ENCODE data around the gene RABEP1.

RABEP1 gene

DNA sequence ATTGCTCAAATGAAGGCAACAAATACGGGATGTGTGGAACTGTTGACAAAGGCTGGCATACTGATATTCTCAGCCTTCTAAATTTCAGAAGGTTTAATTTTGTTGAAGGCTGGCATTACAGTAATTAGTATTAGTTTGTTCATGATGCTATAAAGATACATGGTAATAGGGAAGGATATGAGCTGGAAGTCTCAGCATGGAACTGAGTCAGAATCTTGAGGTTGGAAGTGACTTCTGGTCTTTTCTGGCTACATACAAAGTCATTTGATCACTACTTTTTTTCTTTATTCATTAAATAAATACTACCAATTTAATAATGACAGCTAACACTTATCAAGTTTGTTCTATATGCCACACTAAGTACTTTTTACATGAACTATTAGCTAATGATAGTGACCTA, 22.6 kb downstream of the RABEP1 start:
- no peak for TF ChIP-seq POLR2AphosphoS5 (IDR thresholded peaks at IDR 0.05; ENCODE audit: low read depth, low read length)
- TF ChIP-seq FOXP2 (optimal IDR thresholded peaks at IDR 0.05; ENCODE audit: borderline replicate concordance, extremely low read depth, extremely low read length, insufficient read depth) = no peak
- TF ChIP-seq, protein P1, sequence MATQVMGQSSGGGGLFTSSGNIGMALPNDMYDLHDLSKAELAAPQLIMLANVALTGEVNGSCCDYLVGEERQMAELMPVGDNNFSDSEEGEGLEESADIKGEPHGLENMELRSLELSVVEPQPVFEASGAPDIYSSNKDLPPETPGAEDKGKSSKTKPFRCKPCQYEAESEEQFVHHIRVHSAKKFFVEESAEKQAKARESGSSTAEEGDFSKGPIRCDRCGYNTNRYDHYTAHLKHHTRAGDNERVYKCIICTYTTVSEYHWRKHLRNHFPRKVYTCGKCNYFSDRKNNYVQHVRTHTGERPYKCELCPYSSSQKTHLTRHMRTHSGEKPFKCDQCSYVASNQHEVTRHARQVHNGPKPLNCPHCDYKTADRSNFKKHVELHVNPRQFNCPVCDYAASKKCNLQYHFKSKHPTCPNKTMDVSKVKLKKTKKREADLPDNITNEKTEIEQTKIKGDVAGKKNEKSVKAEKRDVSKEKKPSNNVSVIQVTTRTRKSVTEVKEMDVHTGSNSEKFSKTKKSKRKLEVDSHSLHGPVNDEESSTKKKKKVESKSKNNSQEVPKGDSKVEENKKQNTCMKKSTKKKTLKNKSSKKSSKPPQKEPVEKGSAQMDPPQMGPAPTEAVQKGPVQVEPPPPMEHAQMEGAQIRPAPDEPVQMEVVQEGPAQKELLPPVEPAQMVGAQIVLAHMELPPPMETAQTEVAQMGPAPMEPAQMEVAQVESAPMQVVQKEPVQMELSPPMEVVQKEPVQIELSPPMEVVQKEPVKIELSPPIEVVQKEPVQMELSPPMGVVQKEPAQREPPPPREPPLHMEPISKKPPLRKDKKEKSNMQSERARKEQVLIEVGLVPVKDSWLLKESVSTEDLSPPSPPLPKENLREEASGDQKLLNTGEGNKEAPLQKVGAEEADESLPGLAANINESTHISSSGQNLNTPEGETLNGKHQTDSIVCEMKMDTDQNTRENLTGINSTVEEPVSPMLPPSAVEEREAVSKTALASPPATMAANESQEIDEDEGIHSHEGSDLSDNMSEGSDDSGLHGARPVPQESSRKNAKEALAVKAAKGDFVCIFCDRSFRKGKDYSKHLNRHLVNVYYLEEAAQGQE (IDR thresholded peaks at IDR 0.05; ENCODE audit: insufficient read depth in 1 of 2, low read depth in 2 of 2, low read length in 2 of 2) = no peak
- no peak for TF ChIP-seq TAF1 (IDR thresholded peaks at IDR 0.05; ENCODE audit: borderline replicate concordance, insufficient read depth, low read length)
- TF ChIP-seq SIN3A (IDR thresholded peaks at IDR 0.05; ENCODE audit: borderline replicate concordance, insufficient read depth, low read length) = no peak

DNA sequence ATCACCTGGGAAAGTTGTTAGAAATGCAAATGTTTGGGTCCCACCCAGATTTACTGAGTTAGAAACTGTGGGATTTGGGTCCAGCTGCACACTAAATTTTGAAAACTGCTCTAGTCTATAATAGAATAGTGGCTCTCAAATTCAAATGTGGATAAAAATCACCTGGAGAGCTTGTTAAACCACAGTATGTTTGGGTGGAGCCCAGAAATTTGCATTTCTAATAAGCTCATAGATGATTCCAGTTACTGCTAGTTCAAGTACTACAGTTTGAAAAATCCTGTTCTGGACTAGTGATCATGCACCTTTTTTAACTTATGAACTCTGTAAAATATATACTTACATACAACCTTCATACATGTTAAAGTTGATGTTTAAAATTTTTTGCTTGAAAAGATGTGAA, 27.8 kb downstream of the RABEP1 start:
- TF ChIP-seq, protein P1 (IDR thresholded peaks at IDR 0.05; ENCODE audit: insufficient read depth in 1 of 2, low read depth in 2 of 2, low read length in 2 of 2) = no peak
- no peak for TF ChIP-seq FOXP2 (optimal IDR thresholded peaks at IDR 0.05; ENCODE audit: borderline replicate concordance, extremely low read depth, extremely low read length, insufficient read depth)
- no peak for TF ChIP-seq POLR2AphosphoS5 (IDR thresholded peaks at IDR 0.05; ENCODE audit: low read depth, low read length)
- TF ChIP-seq TAF1 (IDR thresholded peaks at IDR 0.05; ENCODE audit: borderline replicate concordance, insufficient read depth, low read length) = no peak
- TF ChIP-seq SIN3A (IDR thresholded peaks at IDR 0.05; ENCODE audit: borderline replicate concordance, insufficient read depth, low read length) = no peak

DNA sequence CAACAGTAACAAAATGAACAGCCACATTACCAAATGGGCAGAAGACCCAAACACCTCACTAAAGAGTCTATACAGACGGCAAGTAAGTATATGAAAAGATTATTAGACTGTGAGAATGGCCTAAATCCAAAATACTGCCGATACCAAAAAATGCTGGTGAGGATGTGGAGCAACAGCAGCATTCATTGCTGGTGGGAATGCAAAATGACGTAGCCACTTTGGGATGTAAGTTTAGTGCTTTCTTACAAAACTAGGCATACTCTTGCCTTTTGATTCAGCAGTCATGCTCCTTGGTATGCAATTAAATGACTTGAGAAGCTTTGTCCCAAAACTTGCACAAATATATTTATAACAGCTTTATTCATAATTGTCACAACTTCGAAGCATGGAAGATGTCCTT, 43.8 kb downstream of the RABEP1 start:
- no peak for TF ChIP-seq SIN3A (IDR thresholded peaks at IDR 0.05; ENCODE audit: borderline replicate concordance, insufficient read depth, low read length)
- no peak for TF ChIP-seq FOXP2 (optimal IDR thresholded peaks at IDR 0.05; ENCODE audit: borderline replicate concordance, extremely low read depth, extremely low read length, insufficient read depth)
- TF ChIP-seq POLR2AphosphoS5 (IDR thresholded peaks at IDR 0.05; ENCODE audit: low read depth, low read length) = no peak
- no peak for TF ChIP-seq TAF1 (IDR thresholded peaks at IDR 0.05; ENCODE audit: borderline replicate concordance, insufficient read depth, low read length)
- TF ChIP-seq, protein P1 (IDR thresholded peaks at IDR 0.05; ENCODE audit: insufficient read depth in 1 of 2, low read depth in 2 of 2, low read length in 2 of 2) = no peak

DNA sequence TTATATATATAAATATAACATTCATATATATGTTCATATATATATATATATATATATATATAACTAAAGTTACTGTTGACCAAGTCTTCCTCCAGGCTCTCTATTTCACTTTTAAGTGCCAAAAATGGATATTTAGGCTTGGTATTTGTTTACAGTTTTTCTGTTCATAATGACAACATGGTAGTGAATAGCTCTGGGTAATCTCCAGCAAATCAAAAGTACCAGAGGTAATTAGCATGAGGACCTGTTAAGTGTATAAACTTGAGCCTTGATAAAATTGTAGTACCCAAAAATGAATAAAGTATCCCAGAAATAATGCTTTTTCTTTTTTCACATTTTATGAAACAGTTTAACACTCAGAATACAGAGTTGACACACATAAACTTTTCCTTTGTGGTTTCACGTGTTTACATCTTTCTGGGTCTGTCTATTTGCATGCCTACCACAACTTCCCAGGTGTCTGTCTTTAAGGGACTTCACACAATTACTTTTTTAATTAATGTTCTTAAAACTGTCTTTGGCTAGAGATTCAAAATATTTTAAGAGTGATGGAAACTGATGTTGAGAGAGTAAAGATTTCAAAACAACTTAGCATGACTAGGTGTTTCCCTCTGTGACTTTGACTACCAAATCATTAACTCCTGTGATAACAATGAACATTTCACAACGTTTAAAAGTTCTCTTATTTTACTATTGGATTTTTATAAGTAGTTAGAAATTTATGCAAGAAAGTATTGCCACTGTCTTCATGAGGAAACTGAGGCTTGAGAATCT, 47.9 kb downstream of the RABEP1 start:
- no peak for TF ChIP-seq SIN3A (IDR thresholded peaks at IDR 0.05; ENCODE audit: borderline replicate concordance, insufficient read depth, low read length)
- TF ChIP-seq, protein P1 (IDR thresholded peaks at IDR 0.05; ENCODE audit: insufficient read depth in 1 of 2, low read depth in 2 of 2, low read length in 2 of 2) = no peak
- no peak for TF ChIP-seq FOXP2 (optimal IDR thresholded peaks at IDR 0.05; ENCODE audit: borderline replicate concordance, extremely low read depth, extremely low read length, insufficient read depth)
- TF ChIP-seq TAF1 (IDR thresholded peaks at IDR 0.05; ENCODE audit: borderline replicate concordance, insufficient read depth, low read length) = no peak
- TF ChIP-seq POLR2AphosphoS5 (IDR thresholded peaks at IDR 0.05; ENCODE audit: low read depth, low read length) = no peak
